Measurements from ENCODE around the gene SPTBN1.

DNA sequence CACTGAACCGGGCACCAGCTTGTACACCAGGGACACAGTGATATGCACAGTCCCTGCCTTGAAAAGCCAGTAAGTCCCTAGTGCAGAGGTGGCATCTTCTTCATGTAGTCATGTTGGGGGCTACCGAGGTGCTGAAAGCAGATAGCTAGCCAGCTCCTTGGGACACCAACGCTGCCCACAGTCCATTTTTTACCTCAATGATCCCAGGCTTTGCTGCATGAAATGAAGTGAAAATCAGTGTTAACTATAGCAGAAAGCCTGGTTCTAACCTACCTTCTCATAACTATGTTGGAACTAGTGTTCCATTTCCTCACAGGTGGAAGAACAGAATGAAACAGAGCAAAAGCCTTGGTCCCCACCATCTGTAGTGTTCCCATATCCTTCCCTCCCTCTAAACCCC lies 200.7 kb downstream of the SPTBN1 start:
- TF ChIP-seq, protein P1, sequence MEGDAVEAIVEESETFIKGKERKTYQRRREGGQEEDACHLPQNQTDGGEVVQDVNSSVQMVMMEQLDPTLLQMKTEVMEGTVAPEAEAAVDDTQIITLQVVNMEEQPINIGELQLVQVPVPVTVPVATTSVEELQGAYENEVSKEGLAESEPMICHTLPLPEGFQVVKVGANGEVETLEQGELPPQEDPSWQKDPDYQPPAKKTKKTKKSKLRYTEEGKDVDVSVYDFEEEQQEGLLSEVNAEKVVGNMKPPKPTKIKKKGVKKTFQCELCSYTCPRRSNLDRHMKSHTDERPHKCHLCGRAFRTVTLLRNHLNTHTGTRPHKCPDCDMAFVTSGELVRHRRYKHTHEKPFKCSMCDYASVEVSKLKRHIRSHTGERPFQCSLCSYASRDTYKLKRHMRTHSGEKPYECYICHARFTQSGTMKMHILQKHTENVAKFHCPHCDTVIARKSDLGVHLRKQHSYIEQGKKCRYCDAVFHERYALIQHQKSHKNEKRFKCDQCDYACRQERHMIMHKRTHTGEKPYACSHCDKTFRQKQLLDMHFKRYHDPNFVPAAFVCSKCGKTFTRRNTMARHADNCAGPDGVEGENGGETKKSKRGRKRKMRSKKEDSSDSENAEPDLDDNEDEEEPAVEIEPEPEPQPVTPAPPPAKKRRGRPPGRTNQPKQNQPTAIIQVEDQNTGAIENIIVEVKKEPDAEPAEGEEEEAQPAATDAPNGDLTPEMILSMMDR (IDR thresholded peaks at IDR 0.05), result no peak
- TF ChIP-seq POLR2A (IDR thresholded peaks at IDR 0.05), result no peak
